HG02759 (cell line): ENCODE data around the gene AP4S1.

Experiments used
- ATAC-seq: cut with Tn5 transposase; IDR thresholded peaks from one replicate; pipeline ENCODE4 v1.9.1; 2021; ENCODE audit warnings: mild to moderate bottlenecking, moderate library complexity; ENCODE audit not compliant: unreplicated experiment

The AP4S1 gene

DNA sequence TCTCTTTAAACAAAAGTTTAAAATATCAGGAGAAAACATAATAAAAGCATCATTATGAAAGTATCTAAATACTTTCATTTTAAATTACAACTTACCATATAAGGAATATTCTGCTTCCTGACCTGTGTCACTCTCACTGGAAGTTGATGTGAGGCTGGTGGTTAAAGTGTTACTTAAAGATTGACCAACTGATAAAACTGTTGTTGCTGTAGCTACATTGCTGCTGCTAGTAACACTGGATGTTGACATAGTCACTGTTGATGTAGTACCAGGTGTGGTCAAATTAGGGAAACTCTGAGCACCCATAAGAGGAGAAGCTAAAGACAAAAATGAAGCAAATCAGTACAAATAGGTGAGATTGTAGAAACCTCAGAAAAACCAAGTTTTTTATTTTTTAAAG is 102.2 kb downstream of the AP4S1 start:
- ATAC-seq, result peak; percentile 76

DNA sequence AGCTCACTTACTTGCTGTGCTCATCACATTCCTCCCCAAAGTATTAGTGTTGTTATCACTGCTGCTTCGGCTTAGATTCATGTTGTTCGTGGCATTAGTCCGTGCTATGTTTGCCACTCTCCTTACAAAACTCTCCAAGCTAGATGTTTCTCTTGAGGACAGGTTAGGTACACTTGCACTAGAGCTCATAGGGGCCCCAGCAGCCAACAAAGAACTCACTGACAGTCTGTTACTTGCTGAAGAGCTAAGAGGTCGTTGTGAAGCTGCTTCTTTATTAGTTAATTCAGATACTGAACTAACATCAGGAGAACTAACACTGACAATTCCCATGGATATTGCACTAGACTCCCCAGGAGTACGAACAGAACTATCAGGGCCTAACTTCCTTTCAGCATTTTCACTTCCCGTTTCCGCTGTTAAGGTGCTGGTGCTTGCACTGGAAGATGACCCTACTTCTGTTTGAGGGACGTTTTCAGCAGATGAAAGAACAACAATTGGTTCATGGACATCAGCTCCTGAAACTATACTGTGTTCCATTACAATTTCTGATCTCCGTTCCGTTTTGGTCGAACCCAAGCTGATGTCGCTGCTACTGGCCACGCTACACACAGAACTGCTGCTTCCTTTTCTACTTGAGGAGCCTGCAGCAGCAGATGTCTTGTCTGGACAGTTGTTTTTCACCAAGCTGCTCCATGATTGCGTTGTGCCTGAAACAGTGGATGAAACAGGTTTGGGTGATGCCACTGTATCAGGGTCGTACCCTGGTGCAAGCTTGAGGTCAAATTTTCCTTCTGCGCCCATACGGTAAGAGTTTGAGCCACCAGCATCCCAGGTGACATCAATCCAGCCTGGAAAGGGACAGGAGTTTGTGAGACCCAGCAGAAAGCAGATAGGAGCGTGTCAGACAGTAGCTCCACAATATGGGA is 103.4 kb downstream of the AP4S1 start:
- no peak for ATAC-seq

DNA sequence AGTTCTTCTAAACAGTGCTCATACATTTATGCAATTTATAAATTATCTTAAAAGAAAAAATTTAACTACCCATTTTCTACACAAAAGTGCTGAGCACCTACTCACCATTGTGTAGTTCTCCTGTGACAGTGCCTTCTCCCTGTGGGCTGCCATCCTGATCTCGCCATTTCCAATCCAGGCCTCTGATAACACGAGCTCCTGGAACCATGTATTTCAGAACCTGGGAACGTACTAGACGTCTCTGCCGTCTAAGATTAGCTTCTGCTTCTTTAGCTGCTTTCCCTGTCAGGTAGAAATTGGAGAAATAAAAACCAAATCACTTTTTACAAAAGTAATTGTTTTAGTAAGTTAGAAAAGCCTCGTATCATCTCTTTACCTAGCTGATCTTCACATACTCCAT is 107.7 kb downstream of the AP4S1 start:
- no peak for ATAC-seq

DNA sequence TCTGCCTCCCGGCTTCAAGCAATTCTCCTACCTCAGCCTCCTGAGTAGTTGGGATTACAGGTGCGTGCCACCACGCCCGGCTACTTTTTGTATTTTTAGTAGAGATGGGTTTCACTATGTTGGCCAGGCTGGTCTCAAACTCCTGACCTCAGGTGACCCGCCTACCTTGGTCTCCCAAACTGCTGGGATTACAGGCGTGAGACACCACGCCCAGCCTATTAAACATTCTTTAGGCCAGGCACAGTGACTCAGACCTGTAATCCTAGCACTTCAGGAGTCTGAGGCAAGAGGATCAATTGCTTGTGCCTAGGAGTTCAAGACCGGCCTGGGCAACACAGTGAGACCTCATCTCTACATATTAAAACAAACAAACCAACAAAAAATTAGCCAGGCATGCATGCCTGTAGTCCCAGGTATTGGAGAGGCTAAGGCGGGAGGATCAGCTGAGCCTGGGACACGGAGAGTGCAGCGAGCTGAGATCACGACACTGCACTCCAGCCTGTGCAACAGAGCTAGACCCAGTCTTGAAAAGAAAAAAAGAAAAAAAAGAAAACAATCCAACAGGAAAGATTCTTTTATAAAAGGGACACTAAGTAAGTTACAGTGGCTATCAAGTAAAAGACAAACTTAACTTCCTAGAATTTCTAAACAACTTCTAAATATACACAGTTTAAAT is 111.9 kb downstream of the AP4S1 start:
- no peak for ATAC-seq

DNA sequence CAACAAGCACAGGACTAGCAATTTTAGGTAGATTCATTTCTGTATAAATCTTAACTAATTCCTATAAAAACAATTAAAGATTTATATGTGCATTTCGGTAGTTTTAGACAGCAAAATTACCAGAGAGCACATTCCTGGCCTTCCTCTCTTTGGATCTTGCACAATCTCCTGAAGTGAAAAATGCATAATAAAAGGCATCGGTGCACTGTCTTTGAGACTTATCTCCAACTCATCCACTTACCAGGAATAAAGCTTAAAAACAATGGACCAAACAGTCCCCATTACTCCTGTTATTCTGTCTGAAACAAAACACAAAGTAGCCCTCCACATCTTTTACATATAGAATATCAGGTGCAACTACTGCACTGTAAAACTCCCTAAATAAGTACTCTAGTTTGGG is 112.9 kb downstream of the AP4S1 start:
- ATAC-seq, result no peak

DNA sequence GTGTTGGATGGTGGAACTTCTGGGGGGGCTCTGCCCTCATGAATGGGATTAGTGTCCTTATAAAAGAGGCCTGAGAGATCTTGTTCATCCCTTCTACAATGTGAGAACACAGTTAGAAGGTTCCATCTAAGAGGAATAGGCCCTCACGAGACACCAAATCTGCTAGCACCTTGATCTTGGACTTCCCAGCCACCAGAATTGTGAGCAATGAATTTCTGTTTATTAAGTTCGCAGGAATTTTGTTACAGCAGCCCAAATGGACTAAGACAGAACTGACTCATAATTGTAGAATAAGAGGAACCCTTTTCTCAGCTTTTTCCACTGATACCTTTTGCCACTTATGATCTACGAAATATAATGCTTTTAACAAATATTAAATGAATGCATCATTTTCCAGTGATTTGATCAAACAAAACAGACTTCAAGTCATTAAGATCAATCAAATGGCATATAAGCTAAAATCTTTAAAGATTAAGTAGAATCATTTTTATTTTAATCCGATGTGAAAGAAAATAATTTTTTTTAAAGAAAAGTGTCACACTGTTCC is 113.9 kb downstream of the AP4S1 start:
- no peak for ATAC-seq

DNA sequence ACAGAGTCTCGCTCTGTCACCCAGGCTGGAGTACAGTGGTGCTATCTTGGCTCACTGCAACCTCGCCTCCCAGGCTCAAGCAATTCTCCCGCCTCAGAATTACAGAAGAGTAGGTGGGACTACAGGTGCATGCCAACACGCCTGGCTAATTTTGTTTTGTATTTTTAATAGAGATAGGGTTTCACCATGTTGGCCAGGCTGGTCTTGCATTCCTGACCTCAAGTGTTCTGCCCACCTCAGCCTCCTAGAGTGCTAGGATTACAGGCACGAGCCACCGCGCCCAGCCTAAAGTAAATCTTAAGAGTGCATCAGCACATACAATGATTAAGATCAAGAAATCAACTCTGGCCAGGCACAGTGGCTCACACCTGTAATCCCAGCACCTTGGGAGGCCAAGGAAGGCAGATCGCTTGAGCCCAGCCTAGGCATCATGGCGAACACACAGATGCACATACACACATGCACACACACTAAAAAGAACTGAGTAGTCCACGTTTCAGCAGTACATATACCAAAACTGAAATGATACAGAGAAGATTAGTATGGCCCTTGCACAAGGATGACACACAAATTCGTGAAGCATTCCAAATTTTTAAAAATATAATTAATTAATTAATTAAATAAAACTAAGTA is 117.1 kb downstream of the AP4S1 start:
- no peak for ATAC-seq
